ENCODE data around the gene MPRIP.

- TF ChIP-seq HNRNPUL1 (IDR thresholded peaks at IDR 0.05; ENCODE audit: low read depth, low read length) = no peak
- no peak for TF ChIP-seq CTCF (CRISPR knock-in tag; IDR thresholded peaks at IDR 0.05)
- no peak for TF ChIP-seq ZNF12 (CRISPR knock-in tag; IDR thresholded peaks at IDR 0.05)
- TF ChIP-seq CEBPB (IDR thresholded peaks at IDR 0.05; ENCODE audit: borderline replicate concordance, low read depth, low read length) = no peak
- TF ChIP-seq SP1 (IDR thresholded peaks at IDR 0.05) = no peak
- TF ChIP-seq SP1 (CRISPR knock-in tag; IDR thresholded peaks at IDR 0.05) = no peak
- TF ChIP-seq ZNF124 (CRISPR knock-in tag; IDR thresholded peaks at IDR 0.05) = no peak
Observed at GRCh38 chr17:17151962-17152361, 109.7 kb downstream of the MPRIP start.
